Activated T-cell treated with anti-CD3 and anti-CD28 coated beads for 1 hour (primary cell): ENCODE results near the gene FREM1.
"Not testable (repeated sequence)": the region's sequence is repeated elsewhere in the genome, so short reads cannot be mapped to it uniquely, and the experiment has no call there.

Source experiments
- DNase-seq: peaks from one replicate; pipeline ENCODE4 v3.0.0-alpha.2; 2020; ENCODE audit warnings: low read depth

Gene FREM1

GRCh38 chr9:14909961-14910805, at the start of gene FREM1:
FREM1 (minus strand) TSS chr9:14910428; CDS start chr9:14868977, 41,451 bp downstream.
- no peak for DNase-seq

DNA sequence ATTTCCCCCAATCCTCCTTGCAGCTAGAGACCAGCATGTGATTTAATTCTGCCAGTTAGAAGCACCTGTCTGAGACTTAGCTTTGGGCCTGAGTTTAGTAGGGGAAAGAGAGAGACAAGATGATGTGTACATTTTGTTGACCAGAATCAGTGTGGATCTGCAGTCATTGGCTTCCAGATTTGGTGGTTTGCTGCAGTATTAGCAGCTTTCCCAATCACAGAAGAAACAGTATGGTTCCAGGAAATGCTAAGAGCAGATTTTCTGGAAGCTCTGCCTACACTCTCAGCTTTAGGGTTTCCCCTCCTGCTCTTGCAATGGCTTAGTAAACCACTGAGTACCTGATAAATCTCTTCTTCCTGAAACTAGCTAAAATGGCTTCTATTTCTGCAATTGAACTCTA, 48.8 kb upstream of the FREM1 start:
- no peak for DNase-seq

DNA sequence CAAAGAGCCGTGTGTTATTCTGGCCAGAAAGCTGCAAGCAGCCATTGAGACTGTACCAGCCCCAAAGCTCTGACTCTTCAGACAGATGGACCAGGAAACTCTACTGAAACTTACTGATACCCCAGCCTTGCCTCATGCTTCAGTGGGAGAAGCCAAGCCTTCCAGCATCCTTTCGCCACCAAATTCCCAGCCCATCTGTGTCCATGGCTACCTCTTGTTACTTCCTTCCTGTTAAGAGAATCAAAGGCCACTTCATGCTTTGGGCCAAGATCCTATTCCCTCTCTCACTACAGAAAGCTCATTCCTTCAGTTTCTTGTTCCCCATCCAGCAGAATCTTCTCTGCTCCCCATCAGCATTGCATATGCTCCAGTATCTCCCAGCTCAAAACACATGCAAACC, 46.9 kb upstream of the FREM1 start:
- no peak for DNase-seq

DNA sequence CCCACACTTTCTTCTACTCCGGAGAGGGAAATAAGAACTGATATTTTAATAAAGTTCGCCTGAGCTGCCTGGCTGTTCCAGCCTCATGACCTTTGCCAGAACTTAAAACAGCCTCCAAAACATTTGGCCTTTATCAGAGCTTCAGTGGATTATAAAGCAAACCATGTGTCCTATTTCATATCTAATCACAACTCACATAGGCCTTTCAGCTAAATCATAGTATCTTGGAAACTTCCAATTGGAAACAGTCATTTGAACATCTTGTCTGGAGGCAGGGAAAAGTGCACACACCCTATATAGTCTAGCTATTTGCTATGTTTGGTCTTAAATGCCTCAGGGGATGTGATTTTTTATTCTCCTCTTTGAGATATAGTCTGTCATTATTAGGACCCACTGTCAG, 46.0 kb upstream of the FREM1 start:
- no peak for DNase-seq

DNA sequence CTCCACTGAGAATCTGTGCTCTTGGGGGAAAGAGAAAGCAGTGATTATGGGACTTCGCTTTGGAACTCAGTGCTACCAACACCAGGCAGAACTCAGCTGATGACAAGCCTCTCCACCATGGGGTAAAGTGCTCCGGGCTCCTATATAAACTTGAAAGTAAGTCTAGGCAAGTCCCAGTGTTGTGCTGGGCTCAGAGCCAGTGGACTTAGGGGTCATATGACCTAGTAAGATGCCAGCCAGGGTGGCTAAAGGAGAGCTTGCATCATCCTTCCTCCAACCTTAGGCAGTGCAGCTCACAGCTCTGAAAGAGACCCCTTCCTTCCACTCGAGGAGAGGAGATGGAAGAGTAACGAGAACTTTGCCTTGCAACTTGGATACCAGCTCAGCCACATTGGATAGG, 35.1 kb upstream of the FREM1 start:
- DNase-seq = no peak

DNA sequence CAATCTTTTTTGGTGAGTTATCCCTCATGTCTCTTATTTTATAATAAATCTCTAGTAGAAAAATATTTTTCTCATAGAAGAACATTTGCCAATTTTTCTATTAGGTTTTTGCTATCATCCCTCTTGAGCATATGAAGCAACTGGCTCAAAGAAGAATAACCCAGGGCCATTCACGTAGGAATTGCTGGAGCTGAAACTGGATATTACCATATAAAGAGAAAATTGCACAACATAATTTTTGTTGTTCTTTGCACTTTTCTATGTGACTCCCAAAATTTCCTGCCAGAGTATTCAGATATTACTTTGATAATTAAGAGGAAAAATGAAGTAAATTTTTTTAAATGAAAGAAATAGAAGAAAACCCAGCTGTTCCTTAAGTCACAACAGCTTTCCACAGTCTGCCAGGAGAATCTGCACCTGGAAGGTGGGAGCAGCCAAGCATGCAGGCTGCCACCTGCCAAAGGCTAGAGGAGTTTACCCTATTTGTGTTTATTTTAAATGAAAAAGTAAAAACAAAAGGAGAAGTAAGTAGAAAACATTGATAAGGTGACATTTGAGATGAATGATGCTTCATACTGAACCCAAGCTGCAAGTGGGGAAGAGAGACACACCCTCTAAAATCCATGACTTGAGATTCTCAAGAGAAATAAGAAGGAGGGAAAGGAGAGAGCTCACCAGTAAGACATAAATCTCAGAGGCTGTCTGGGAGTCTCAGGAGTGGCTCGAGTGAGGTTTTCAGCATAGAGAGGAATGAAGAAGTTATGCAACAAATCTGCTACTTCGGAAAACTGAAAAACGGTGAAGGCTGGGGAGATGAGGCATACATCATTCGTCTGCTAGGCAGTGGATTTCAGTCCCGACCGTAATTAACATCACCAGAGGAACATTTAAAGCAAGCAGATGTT, 31.5 kb upstream of the FREM1 start:
- DNase-seq = no peak

- no peak for DNase-seq
Observed at GRCh38 chr9:14939378-14939777, 29.1 kb upstream of the FREM1 start.

DNA sequence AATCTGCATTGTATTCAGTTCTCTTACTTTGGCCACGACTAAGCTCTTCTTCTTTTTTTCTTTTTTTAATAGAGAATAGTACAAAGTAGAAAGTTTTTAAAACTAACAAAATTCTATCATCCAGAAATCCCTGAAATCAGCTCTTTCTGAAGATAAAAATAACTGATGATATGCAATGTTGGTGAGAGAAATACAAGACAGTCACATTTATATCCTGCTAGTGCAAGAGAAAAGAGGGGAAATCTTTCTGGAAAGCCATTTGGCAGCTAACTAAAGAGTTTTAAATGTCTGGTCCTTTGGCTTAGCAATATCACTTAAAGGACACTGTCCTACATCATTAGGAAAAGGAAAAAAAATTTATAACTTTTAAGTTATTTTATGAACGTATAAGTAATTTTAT, 27.0 kb upstream of the FREM1 start:
- no peak for DNase-seq

DNA sequence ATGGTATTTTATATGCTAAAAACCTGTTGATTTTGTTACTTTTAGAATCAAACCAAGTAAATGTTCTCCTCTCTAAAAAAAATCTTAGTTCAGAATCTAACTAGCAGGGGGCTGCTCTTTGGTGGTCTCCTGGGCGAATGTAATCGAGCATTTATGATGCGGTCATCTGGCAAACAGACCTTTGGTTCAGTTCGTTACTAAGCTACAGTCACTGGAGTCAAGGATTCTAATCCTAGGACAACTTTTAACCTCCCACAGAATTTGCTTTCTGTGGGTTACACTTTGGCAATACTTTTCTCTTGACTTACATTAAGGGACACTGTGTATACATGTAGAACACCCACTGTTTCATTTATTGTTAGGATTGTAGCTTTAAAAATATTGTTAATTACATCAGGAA, 26.3 kb upstream of the FREM1 start:
- DNase-seq = no peak

- no peak for DNase-seq
Observed at GRCh38 chr9:14935964-14936363, 25.7 kb upstream of the FREM1 start.

GRCh38 chr9:14935106-14935751, 25.0 kb upstream of the FREM1 start:
- DNase-seq = no peak

GRCh38 chr9:14932641-14933040, 22.4 kb upstream of the FREM1 start:
- no peak for DNase-seq

GRCh38 chr9:14932231-14932630, 22.0 kb upstream of the FREM1 start:
- no peak for DNase-seq

- no peak for DNase-seq
Observed at GRCh38 chr9:14926941-14927624, 16.9 kb upstream of the FREM1 start.

GRCh38 chr9:14924230-14925219, 14.3 kb upstream of the FREM1 start:
- no peak for DNase-seq

GRCh38 chr9:14923701-14924100, 13.5 kb upstream of the FREM1 start:
- no peak for DNase-seq

DNA sequence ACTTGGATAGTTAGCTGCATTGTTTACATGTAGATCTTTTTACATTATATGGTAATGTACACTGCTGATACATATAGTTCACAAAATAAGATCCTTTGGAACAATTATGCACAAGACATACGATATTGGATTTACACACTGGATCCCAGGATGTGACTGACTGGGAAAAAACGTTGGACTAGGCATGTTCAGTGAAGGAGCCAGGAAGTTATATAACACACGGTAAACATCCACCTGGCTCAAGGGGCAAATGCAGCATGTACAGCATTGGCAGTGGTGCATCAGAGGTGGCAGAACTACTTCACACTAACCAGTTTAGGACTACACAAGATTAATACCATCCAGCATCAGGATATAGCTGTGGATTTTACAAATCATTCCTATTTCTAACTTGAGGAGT, 10.6 kb upstream of the FREM1 start:
- not testable (repeated sequence) for DNase-seq

DNA sequence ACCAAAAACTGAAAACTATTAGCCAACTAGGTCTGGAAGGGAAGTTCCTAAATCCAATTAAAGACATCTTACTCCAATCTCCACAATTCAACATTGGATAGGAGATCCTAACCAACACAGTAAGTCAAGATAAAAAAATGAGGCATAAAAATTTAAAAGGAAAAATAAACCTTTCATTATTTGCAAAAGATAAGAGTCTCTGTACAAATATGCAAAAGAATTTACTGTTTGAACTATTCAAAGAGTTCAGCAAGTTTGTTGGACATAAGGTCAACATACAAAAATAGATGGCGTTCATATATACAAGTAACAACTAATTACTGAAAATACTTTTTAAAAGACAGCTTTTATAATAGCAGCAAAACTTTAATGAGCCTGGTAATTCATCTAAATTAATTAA, 3.1 kb upstream of the FREM1 start:
- no peak for DNase-seq

DNA sequence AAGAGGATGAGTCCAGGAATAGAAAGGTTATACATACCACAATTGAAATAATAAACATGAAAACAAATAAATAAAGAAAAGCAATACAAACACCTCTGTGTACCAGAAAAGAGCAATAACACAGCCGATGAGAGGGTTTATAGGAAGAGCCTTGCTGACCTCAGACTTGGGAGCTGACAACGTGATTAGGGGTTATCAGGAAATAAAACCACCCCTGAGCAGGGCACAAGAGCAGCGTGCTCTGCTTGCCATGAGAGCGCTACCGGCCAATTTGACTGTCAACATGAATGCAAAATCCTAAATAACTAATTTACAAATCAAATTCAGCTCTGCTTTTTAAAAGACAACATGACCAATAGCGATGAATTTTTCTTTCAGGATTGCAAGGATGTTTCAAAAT, 2.6 kb upstream of the FREM1 start:
- DNase-seq = no peak

- DNase-seq = no peak
Observed at GRCh38 chr9:14911046-14911445, 818 bp upstream of the FREM1 start.

- DNase-seq = no peak
Observed at GRCh38 chr9:14909601-14909960, 647 bp downstream of the FREM1 start.
